Adrenal gland (tissue), 5 donors: ENCODE results near the gene LGR5.

Experiments used
- CTCF ChIP-seq, 6 experiments: fragments of 450-650 bp in 4 of 6; fragments of 200-600 bp in 2 of 6; sonication (generic) in 1 of 6; IDR thresholded peaks; 1 replicate in 5 of 6; 2 replicates in 1 of 6; pipeline versions ENCODE4 v1.5.1 to v1.8.0; 2016 to 2021; ENCODE audit warnings: antibody characterized with exemption in 6 of 6, mild to moderate bottlenecking in 2 of 6, moderate library complexity in 1 of 6
- POLR2A ChIP-seq, 2 donors: fragments of 450-650 bp; IDR thresholded peaks; one replicate each; pipeline ENCODE4 v1.6.1; 2017; ENCODE audit warnings: antibody characterized with exemption in 2 of 2, mild to moderate bottlenecking in 2 of 2, moderate library complexity in 1 of 2
- donor health status: DM: no; HTN: no; CAD: no.

DNA sequence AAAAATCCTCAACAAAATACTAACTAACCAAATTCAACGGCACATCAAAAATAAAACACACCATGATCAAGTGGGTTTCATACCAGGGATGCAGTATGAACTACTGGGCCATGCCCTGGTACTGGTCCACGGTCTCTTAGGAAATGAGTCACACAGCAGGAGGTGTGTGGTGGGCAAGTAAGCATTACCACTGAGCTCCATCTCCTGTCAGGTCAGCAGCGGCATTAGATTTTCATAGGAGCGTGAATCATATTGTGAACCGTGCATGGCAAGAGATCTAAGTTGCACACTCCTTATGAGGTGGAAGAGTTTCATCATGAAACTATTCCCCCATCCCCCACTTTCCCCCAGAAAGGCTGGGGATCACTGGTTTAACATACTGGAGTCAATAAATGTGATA lies 6.7 kb upstream of the LGR5 start:
- TF ChIP-seq POLR2A (IDR thresholded peaks at IDR 0.05) (no peak), CTCF (IDR thresholded peaks at IDR 0.05) (no peak)
